ENCODE data around the gene SMURF1.

The SMURF1 gene

DNA sequence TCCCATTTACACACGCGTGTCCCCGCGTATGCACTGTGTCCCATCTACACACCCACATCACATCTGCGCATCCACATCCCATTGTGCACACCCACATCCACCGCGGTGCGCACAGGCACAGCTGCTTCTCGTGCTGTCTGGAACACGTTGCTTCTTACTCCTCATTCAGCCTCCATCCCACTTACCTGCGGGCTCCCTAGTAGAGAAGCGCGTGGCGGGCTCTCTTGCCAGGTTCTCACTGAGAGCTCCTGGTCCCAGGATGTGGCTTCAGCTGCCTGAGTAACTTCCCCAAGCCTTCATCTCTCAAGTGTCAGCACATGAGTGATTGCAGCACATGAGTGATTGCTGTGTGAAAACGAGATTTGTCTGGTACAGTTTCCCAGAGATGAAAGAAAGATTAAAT lies 147.8 kb downstream of the SMURF1 start:
- Histone ChIP-seq H3K4me3 (ENCODE audit: low read depth in 1 of 2, low read length in 2 of 2) (no peak overlapping the region), H3K27ac (ENCODE audit: low read depth, low read length) (no peak overlapping the region), H3K4me1 (ENCODE audit: insufficient read depth, low read length) (no peaks in the 10 kb centered on the region)

DNA sequence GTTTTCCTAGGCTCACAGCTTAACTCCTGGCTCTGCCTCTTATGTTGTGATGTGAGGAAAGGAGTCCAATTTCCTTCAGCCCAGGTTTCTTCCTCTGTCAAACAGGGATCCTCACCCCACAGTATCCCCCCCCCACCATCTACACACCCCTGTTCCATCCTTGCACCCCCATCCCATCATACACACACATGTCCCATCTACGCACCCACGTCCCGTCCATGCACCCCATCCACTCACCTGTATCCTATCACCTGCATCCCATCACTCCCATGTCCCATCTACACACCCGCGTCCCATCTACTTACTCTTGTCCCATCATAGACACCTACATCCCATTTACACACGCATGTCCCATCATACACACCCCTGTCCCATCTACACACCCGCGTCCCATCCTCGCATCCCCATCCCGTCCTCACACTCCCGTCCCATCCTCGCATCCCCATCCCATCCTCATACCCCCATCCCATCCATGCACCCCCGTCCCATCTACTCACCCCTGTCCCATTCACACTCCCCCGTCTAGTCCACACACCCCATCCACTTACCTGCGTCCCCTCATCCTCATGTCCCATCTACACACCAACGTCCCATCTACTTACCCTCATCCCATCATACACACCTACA lies 148.3 kb downstream of the SMURF1 start:
- H3K9ac ChIP-seq (ENCODE audit: low read length), result no peak overlapping the region
- no peak overlapping the region for H3K27ac ChIP-seq (ENCODE audit: low read depth, low read length)
- H3K27me3 ChIP-seq (ENCODE audit: control insufficient read depth in 1 of 2, insufficient read depth in 2 of 2, low read length in 2 of 2), result no peaks in the 10 kb centered on the region
- H3K9me3 ChIP-seq (ENCODE audit: low read length), result no peaks in the 10 kb centered on the region
- no peak overlapping the region for H3K4me3 ChIP-seq (ENCODE audit: low read depth in 1 of 2, low read length in 2 of 2)
- no peaks in the 10 kb centered on the region for H3K4me1 ChIP-seq (ENCODE audit: insufficient read depth, low read length)
- peaks cover 69% of the 10 kb centered on the region for H3K36me3 ChIP-seq (ENCODE audit: insufficient read depth, low read length)

More for the DNA sequence above, 147.8 kb downstream of the SMURF1 start:
- Histone ChIP-seq H3K27me3 (ENCODE audit: control insufficient read depth in 1 of 2, insufficient read depth in 2 of 2, low read length in 2 of 2) (no peaks in the 10 kb centered on the region), H3K9ac (ENCODE audit: low read length) (no peak overlapping the region), H3K36me3 (ENCODE audit: insufficient read depth, low read length) (peaks cover 69% of the 10 kb centered on the region), H3K9me3 (ENCODE audit: low read length) (no peaks in the 10 kb centered on the region)

DNA sequence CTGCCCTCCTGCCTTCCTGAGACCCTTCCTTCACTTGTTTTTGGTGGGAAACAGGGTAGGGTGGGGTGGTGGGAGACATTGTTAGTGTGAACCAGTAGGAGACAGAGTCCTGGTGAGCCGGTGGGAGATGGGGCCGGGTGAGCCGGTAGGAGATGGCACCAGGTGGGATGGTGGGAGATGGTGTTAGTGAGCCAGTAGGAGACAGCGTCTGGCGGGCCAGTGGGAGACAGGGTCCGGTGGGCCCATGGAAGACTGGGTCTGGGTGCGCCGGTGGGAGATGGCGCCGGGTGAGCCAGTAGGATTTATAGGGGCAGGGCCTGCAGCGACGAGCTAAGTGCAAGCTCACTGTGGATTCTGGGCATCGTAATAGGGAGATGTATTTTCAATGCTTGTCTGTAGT lies 148.8 kb downstream of the SMURF1 start:
- Histone ChIP-seq H3K4me3 (ENCODE audit: low read depth in 1 of 2, low read length in 2 of 2) (no peak overlapping the region), H3K9me3 (ENCODE audit: low read length) (no peaks in the 10 kb centered on the region), H3K9ac (ENCODE audit: low read length) (no peak overlapping the region), H3K27ac (ENCODE audit: low read depth, low read length) (no peak overlapping the region), H3K27me3 (ENCODE audit: control insufficient read depth in 1 of 2, insufficient read depth in 2 of 2, low read length in 2 of 2) (no peaks in the 10 kb centered on the region), H3K4me1 (ENCODE audit: insufficient read depth, low read length) (no peaks in the 10 kb centered on the region), H3K36me3 (ENCODE audit: insufficient read depth, low read length) (peaks cover 63% of the 10 kb centered on the region)

DNA sequence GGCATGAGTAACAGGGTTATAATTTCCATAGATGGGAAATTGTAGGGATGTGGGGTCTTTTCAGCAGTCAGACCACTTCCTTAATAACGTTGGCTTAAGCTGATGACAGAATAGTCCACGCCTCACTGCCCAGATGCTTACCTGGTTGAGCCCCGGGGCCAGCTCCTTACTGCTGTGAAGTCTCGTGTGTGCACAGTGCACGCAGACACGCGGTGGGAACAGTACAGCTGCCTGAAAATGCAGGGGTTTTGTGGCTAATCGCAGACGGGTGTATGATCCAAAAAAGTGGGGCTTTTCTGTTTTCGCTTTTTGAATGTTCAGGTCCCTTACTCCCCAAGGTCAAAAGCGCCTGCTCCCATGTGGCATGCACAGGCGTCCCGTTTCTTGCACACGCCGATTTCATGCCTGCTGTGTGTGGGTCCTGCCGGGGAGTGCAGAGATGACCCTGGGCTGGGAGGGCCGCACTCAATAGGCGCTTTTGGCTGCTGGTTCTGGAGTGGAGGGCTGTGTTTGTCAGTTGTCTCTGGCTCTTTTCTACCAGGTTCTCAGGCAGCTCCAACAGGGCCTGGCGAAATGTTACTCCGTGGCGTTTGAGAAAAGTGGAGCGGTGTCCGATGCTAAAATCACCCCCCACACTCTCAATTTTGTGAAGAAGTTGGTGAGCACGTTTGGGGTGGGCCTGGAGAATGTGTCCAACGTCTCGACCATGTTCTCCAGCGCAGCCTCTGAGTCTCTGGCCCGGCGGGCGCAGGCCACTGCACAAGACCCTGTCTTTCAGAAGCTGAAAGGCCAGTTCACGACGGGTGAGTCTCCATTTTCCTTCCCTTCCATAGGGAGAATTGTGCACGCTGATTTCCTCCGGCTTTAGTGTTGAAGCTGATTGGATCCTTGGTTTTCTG lies 149.6 kb downstream of the SMURF1 start:
- no peak overlapping the region for H3K9ac ChIP-seq (ENCODE audit: low read length)
- no peaks in the 10 kb centered on the region for H3K27me3 ChIP-seq (ENCODE audit: control insufficient read depth in 1 of 2, insufficient read depth in 2 of 2, low read length in 2 of 2)
- no peak overlapping the region for H3K4me3 ChIP-seq (ENCODE audit: low read depth in 1 of 2, low read length in 2 of 2)
- H3K27ac ChIP-seq (ENCODE audit: low read depth, low read length), result no peak overlapping the region
- H3K4me1 ChIP-seq (ENCODE audit: insufficient read depth, low read length), result no peaks in the 10 kb centered on the region
- H3K36me3 ChIP-seq (ENCODE audit: insufficient read depth, low read length), result peaks cover 67% of the 10 kb centered on the region
- H3K9me3 ChIP-seq (ENCODE audit: low read length), result no peaks in the 10 kb centered on the region

DNA sequence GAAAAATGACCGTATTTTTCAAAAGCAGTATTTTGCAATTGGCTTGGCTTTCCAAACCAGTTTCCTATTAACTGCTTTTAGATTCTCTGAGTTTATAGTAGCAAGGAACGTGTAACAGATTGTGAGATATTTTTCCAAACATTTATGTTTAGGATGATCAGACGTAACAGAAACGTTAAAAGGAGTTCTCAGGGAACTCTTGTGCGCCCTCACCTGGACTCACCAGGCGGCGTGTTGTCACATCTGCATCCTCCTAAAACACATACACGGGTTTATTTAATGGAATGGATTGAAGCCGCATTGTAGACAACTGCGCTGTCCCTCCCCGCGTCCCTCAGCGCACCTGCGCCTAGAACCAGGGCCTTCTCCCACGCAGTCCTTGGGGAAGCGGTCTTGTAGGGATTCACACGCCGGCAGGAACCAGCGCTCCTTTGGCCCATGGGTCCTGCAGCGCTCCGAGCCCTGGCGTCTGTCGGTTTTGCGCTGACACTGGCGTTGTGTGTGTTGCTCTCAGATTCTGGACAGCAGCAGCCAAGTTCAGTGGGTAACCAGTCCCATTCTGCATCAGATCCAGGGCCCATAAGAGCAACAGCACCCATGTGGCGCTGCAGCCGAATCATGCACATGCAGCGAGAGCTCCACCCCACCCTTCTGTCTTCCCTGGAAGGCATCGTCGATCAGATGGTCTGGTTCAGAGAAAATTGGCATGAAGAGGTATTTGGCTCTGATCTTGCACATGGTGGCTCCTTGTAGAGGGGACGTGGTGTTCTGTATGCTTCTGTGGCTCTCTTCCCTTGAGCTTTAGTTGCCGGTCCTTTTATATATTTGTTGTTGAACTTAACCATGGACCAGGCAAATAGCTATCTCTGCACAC lies 150.6 kb downstream of the SMURF1 start:
- Histone ChIP-seq H3K27ac (ENCODE audit: low read depth, low read length) (no peak overlapping the region), H3K27me3 (ENCODE audit: control insufficient read depth in 1 of 2, insufficient read depth in 2 of 2, low read length in 2 of 2) (no peaks in the 10 kb centered on the region), H3K4me3 (ENCODE audit: low read depth in 1 of 2, low read length in 2 of 2) (no peak overlapping the region), H3K9ac (ENCODE audit: low read length) (no peak overlapping the region), H3K9me3 (ENCODE audit: low read length) (no peaks in the 10 kb centered on the region), H3K36me3 (ENCODE audit: insufficient read depth, low read length) (peaks cover 70% of the 10 kb centered on the region), H3K4me1 (ENCODE audit: insufficient read depth, low read length) (no peaks in the 10 kb centered on the region)

DNA sequence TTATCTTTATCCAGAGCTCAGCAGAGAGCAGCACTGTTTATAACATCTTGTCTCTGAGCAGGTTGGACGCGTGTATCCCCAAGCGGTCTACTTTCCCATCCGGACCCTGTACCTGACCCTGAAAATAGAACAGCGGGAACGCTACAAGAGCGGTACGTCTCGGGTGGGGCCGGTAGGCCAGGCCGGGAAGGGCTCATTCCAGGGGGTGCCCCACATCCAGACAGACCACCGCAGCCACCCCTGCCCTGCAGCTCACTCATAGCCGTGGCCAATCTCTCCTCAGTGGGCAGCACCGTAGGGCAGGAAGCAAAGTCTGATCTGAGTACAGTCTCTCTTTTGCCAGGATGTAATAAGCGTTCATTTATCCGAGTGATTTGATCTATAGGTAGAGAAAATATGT lies 151.8 kb downstream of the SMURF1 start:
- Histone ChIP-seq H3K27me3 (ENCODE audit: control insufficient read depth in 1 of 2, insufficient read depth in 2 of 2, low read length in 2 of 2) (no peaks in the 10 kb centered on the region), H3K9ac (ENCODE audit: low read length) (no peak overlapping the region), H3K36me3 (ENCODE audit: insufficient read depth, low read length) (peaks cover 74% of the 10 kb centered on the region), H3K27ac (ENCODE audit: low read depth, low read length) (no peak overlapping the region), H3K9me3 (ENCODE audit: low read length) (no peaks in the 10 kb centered on the region), H3K4me1 (ENCODE audit: insufficient read depth, low read length) (no peaks in the 10 kb centered on the region), H3K4me3 (ENCODE audit: low read depth in 1 of 2, low read length in 2 of 2) (no peak overlapping the region)

DNA sequence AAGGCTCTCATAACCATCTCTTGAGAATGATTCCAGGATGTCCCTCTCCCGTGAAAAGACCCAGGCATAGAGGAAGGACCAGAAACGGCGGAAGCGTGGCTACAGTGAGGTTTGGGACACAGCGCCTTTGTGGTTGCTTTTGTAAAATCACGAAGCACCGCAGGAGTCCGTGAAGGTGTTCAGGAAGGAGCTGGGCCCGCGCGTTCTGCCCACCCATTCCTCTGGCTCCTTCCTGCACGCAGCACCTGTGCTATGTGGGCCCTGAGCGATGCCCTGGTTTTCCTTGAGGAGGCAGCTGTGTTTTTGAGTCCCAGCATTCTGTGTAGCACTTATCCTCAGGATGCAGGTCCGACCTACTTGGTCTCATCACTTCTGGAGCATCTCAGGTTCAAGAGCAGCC lies 152.8 kb downstream of the SMURF1 start:
- Histone ChIP-seq H3K4me1 (ENCODE audit: insufficient read depth, low read length) (no peaks in the 10 kb centered on the region), H3K36me3 (ENCODE audit: insufficient read depth, low read length) (peaks cover 81% of the 10 kb centered on the region), H3K27ac (ENCODE audit: low read depth, low read length) (no peak overlapping the region), H3K9me3 (ENCODE audit: low read length) (no peaks in the 10 kb centered on the region), H3K4me3 (ENCODE audit: low read depth in 1 of 2, low read length in 2 of 2) (no peak overlapping the region), H3K9ac (ENCODE audit: low read length) (no peak overlapping the region), H3K27me3 (ENCODE audit: control insufficient read depth in 1 of 2, insufficient read depth in 2 of 2, low read length in 2 of 2) (no peaks in the 10 kb centered on the region)

DNA sequence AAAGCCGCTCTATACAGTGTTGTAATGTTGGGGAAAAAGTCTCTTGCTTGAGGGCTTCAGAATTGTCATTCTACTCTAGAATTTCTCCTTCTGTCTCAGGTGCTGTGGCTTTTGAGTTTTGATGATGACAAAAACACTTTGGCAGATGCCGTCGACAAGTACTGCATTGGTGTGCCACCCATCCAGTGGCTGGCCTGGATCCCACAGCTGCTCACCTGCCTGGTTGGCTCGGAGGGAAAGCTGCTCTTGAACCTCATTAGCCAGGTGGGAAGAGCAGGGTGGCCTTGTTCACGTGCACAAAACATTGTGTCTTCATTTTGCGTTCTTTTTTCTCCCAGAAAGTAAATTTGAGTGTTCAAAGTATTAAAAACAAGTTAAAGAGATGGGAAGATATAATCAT lies 153.6 kb downstream of the SMURF1 start:
- H3K27ac ChIP-seq (ENCODE audit: low read depth, low read length), result no peak overlapping the region
- H3K9me3 ChIP-seq (ENCODE audit: low read length), result no peaks in the 10 kb centered on the region
- H3K4me1 ChIP-seq (ENCODE audit: insufficient read depth, low read length), result no peaks in the 10 kb centered on the region
- peaks cover 81% of the 10 kb centered on the region for H3K36me3 ChIP-seq (ENCODE audit: insufficient read depth, low read length)
- no peak overlapping the region for H3K4me3 ChIP-seq (ENCODE audit: low read depth in 1 of 2, low read length in 2 of 2)
- no peak overlapping the region for H3K9ac ChIP-seq (ENCODE audit: low read length)
- H3K27me3 ChIP-seq (ENCODE audit: control insufficient read depth in 1 of 2, insufficient read depth in 2 of 2, low read length in 2 of 2), result no peaks in the 10 kb centered on the region

DNA sequence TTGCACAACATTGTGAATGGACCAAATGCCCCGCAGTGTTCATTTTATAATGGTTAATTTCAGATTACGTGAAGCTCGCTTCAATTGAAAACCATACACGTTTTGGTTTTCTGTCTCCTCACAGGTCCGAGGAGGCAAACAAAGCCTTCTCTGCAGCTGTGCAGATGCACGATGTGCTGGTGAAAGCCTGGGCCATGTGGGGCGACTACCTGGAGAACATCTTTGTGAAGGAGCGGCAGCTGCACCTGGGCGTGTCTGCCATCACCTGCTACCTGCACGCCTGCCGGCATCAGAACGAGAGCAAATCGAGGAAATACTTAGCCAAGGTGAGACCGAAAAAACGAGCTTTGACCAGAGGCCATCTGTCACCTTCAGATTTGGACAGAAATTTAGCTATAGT lies 155.3 kb downstream of the SMURF1 start:
- Histone ChIP-seq H3K27ac (ENCODE audit: low read depth, low read length) (no peak overlapping the region), H3K27me3 (ENCODE audit: control insufficient read depth in 1 of 2, insufficient read depth in 2 of 2, low read length in 2 of 2) (no peaks in the 10 kb centered on the region), H3K4me1 (ENCODE audit: insufficient read depth, low read length) (no peaks in the 10 kb centered on the region), H3K36me3 (ENCODE audit: insufficient read depth, low read length) (peaks cover 80% of the 10 kb centered on the region), H3K9me3 (ENCODE audit: low read length) (no peaks in the 10 kb centered on the region), H3K9ac (ENCODE audit: low read length) (no peak overlapping the region), H3K4me3 (ENCODE audit: low read depth in 1 of 2, low read length in 2 of 2) (no peak overlapping the region)

DNA sequence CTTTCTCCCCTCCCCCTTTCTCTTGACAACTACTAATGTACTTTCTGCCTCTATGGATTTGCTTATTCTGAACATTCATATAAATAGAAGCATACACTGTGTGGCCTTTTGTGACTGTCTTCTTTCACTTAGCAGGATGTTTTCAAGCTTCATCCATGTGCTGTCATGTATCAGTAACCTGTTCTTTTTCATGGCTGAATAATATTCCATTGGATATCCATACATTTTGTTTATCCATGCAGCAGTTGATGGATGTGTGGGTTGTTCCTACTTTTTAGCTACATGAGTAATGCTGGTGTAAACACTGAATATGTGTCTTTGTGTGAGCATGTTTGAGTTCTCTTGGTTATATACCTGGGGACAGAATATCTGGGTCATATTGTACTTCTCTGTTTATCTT lies 158.0 kb downstream of the SMURF1 start:
- Histone ChIP-seq H3K36me3 (ENCODE audit: insufficient read depth, low read length) (peaks cover 79% of the 10 kb centered on the region), H3K4me1 (ENCODE audit: insufficient read depth, low read length) (no peaks in the 10 kb centered on the region), H3K4me3 (ENCODE audit: low read depth in 1 of 2, low read length in 2 of 2) (no peak overlapping the region), H3K9me3 (ENCODE audit: low read length) (no peaks in the 10 kb centered on the region), H3K27ac (ENCODE audit: low read depth, low read length) (no peak overlapping the region), H3K27me3 (ENCODE audit: control insufficient read depth in 1 of 2, insufficient read depth in 2 of 2, low read length in 2 of 2) (no peaks in the 10 kb centered on the region), H3K9ac (ENCODE audit: low read length) (no peak overlapping the region)

DNA sequence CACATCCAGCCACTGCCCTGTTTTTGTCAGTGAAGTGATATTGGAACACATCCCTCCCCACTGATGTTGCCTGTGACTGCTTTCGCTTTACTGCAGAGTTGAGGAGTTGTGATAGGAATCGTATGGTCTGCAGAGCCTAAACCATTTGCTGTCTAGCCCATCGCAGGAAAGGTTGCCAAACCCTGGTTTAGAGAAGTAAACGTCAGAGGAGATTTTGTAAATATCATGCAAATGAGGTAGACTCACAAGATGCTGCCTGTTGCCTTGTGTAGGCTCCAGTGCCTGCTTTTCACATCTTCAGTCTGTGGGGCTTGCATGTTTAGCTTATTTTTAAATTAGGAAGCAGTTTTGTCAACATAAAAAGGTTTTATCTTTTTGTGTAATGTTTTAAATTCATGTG lies 158.5 kb downstream of the SMURF1 start:
- peaks cover 77% of the 10 kb centered on the region for H3K36me3 ChIP-seq (ENCODE audit: insufficient read depth, low read length)
- no peaks in the 10 kb centered on the region for H3K4me1 ChIP-seq (ENCODE audit: insufficient read depth, low read length)
- no peaks in the 10 kb centered on the region for H3K27me3 ChIP-seq (ENCODE audit: control insufficient read depth in 1 of 2, insufficient read depth in 2 of 2, low read length in 2 of 2)
- no peak overlapping the region for H3K27ac ChIP-seq (ENCODE audit: low read depth, low read length)
- H3K9me3 ChIP-seq (ENCODE audit: low read length), result no peaks in the 10 kb centered on the region
- H3K4me3 ChIP-seq (ENCODE audit: low read depth in 1 of 2, low read length in 2 of 2), result no peak overlapping the region
- H3K9ac ChIP-seq (ENCODE audit: low read length), result no peak overlapping the region
